K562 treated with DMSO at 1 percent for 4 hours (cell line): Measurements from ENCODE around the gene FBXO17. TPM values are rescaled to one million over a fixed set of nuclear protein-coding genes. Genes with fewer than 3 reads are reported as not detected.

ENCODE experiments used
- total RNA-seq: library from RNA; unstranded; fragments of 300-600 nt; gene quantifications from 2 replicates; pipeline ENCODE4 v1.2.3, GENCODE V29; 2022; ENCODE audit not compliant: insufficient read depth

The FBXO17 gene, protein sequence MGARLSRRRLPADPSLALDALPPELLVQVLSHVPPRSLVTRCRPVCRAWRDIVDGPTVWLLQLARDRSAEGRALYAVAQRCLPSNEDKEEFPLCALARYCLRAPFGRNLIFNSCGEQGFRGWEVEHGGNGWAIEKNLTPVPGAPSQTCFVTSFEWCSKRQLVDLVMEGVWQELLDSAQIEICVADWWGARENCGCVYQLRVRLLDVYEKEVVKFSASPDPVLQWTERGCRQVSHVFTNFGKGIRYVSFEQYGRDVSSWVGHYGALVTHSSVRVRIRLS
- 28.7 and 37.3 TPM in 2 replicates for total RNA-seq

DNA sequence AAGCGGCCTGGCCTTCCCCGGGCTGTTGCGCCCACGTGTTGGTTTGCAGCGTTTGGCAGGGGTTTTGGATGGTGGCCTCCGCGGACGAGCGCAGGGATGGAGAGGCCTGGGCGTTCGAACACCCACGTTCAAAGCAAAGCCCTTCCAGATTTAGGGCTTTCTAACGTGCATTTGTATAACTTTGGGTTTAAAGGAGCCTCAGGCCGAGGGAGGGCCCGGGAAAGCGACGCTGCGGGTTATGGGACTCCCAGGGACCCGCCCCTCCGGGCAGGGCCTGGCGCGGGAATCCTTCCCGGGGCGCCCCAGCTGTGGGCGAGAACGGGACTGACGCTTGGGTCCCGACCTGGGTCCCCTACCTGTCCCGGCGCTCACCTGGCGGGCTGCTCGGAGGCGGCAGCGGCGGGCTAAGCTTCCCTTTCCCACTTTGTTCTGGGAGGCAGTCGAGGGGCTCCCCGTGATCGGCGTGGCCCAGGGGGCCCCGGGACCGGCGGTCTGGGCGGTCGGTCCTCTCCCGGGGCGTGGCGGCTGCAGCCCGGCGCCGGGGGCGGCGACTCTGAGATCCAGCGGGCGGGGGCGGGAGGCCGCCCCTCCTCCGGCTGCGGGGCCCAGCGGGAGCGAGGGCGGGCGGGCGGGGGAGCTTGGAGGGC is at the start of gene FBXO17:
FBXO17 (minus strand) TSS at position 529 of the 647 bp plus-strand sequence. CDS start 25,423 bp downstream, outside the sequence.

DNA sequence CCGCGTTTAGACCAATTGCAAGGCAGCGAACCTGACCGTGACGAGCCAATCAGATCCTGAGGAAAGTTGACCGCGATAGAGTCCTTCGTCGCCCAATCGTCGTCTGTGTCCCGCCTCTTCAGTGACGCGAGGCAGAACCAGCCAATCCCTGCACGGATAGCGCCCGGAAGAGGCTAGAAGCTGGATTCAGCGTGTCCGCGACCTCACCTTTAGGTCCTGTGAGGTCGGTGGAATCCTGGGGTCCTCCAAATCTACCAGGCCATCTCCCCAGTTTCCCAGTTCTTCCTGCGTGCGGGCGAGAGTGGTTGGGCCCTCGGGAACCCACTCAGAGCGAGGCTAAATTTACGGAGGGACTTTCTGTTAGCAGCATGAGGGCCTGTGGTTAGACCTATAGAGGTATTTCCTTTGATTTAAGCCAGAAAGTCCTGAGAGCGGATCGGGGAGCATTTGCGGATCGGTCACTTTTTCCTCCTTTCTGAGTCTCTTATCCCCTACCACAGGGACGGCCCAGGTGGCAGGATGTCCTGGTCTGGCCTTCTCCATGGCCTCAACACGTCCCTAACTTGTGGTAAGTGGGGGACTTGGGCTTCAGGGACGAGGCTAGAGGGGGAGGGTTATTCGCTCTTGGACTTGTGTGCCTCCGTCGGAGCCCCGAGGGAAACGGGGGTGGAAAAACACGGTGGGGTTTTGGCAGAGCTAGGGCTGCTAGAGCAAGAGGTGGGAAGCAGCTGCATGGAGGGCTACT is 44.6 kb downstream of the FBXO17 start, which contains the start of gene MRPS12:
MRPS12 (plus strand) TSS at position 169 of the 745 bp plus-strand sequence; CDS start at position 520, 351 bp downstream.

DNA sequence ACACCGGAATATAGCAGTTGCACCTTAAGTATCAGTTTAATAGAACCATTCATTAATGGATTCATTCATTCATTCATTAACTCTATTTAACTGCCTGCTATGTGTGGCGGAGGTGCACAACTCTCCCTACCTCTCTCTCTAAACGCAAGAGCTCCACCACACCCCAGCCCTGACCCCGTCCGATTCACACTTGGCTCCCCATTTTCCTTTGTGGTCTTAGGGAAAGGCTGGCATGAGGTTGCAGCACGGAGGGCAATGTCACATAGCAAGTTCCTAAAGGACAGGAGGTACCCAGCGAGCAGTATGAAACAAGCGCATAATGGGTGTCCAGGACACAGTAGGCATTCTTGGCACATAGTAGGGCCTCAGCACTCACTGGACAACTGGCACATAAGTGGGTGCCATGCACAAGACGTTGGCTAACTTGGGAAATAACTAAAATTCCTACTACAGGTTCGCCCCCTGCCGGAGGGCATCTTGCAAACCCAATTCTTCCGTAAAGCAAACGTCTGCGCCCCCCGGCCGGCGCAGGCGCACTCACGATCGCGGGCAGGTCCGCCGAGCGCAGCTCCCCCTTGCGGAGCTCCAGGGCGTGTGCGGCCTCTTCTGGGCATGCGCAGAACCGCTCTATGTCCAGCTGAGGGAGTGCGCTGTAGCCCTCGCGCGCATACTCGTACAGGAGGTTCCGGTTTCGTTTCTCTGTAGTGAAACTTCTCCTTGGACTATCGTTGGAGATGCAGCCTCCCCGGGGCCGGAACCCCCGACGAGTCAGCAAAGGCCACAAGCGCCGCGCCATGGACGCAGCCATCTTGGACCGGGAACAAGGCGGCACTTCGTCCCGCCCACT is 45.4 kb downstream of the FBXO17 start, which contains the start of gene SARS2:
SARS2 (minus strand) TSS at position 835 of the 847 bp plus-strand sequence; CDS start at position 808, 27 bp downstream.

DNA sequence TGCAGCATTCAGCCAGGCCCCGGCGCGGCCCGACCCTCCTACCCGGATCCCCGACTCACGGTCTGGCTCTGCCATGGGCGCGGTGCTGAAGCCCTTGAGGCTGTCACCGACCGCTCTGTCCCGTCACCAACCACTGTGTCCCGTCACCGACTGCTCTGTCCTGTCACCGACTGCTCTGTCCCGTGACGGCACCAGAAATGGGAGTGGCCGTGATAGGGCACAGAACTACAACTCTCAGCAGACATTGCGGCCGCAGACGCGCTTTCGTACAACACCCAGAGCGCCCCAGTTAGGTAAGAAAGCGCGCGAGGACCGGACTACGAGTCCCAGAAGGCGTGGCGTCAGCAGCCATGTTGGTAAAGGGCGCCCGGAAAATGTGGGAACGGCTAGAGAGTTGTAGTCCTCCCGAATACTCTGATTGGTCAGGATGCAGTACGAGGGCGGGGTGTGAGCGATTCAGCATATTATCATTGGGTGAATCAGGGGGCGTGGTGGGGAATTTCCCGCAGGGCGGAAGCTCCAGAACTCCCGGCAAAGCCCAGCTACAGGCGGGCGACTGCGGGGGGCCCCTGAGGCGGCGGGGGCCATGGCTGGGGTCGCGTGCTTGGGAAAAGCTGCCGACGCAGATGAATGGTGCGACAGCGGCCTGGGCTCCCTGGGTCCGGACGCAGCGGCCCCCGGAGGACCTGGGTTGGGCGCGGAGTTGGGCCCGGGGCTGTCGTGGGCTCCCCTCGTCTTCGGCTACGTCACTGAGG is 75.9 kb downstream of the FBXO17 start, which contains the start of the genes NFKBIB and SIRT2:
NFKBIB (plus strand) TSS at position 523 of the 755 bp plus-strand sequence; CDS start at position 587, 64 bp downstream.
SIRT2 (minus strand) TSS at position 172 of the 755 bp plus-strand sequence; CDS start at position 75, 97 bp downstream.

Other genes with a start within 250 kb of the FBXO17 start
- gene CAPN12, start 231.3 kb downstream of the FBXO17 start, total RNA-seq, result 1.3 TPM in 1 of 2 replicates, not detected in the other
- gene LGALS7, start 202.2 kb downstream of the FBXO17 start, total RNA-seq, result not detected in 2 replicates
- not detected in 2 replicates for gene LGALS7B, start 186.5 kb downstream of the FBXO17 start, total RNA-seq
- gene LGALS4, start 162.8 kb downstream of the FBXO17 start, total RNA-seq, result 1.7 and 3.3 TPM in 2 replicates
- 280 and 332 TPM in 2 replicates for gene ECH1, start 143.9 kb downstream of the FBXO17 start, total RNA-seq
- 303 and 331 TPM in 2 replicates for gene HNRNPL, start 125.8 kb downstream of the FBXO17 start, total RNA-seq
- 5.3 and 9.5 TPM in 2 replicates for gene RINL, start 97.5 kb downstream of the FBXO17 start, total RNA-seq
- gene SIRT2, start 76.1 kb downstream of the FBXO17 start, total RNA-seq, result 58.7 and 68.7 TPM in 2 replicates
- 29.9 and 42.7 TPM in 2 replicates for gene NFKBIB, start 75.8 kb downstream of the FBXO17 start, total RNA-seq
- gene CCER2, start 63.6 kb downstream of the FBXO17 start, total RNA-seq, result not detected in 2 replicates
- 27.9 and 33.7 TPM in 2 replicates for gene SARS2, start 45.0 kb downstream of the FBXO17 start, total RNA-seq
- 78.2 and 84.1 TPM in 2 replicates for gene MRPS12, start 44.8 kb downstream of the FBXO17 start, total RNA-seq
- 5.7 and 13.3 TPM in 2 replicates for gene FBXO27, start 56.8 kb upstream of the FBXO17 start, total RNA-seq
- gene ACP7, start 108.6 kb upstream of the FBXO17 start, total RNA-seq, result not detected in 2 replicates
- 27.5 and 36.4 TPM in 2 replicates for gene PAK4, start 150.0 kb upstream of the FBXO17 start, total RNA-seq
- gene NCCRP1, start 221.2 kb upstream of the FBXO17 start, total RNA-seq, result not detected in 2 replicates
- gene SYCN, start 228.5 kb upstream of the FBXO17 start, total RNA-seq, result not detected in 2 replicates